Colon (tissue), 2 donors: ENCODE results near the gene FMR1NB.

Experiments used
- FAIRE-seq: peaks from 2 replicates; lab custom pipeline; 2012; peaks lifted over from hg19 to GRCh38; lab: Jason Lieb, UNC
- donor health status: control.
- donor health status: control.

Gene FMR1NB, protein sequence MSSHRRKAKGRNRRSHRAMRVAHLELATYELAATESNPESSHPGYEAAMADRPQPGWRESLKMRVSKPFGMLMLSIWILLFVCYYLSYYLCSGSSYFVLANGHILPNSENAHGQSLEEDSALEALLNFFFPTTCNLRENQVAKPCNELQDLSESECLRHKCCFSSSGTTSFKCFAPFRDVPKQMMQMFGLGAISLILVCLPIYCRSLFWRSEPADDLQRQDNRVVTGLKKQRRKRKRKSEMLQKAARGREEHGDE

GRCh38 chrX:147981038-147981752 is at the start of gene FMR1NB:
FMR1NB (plus strand) TSS chrX:147981337; CDS start chrX:147981403, 66 bp downstream.
- no peak for FAIRE-seq

- FAIRE-seq = no peak
Observed at GRCh38 chrX:147933815-147934214, 47.3 kb upstream of the FMR1NB start.

- FAIRE-seq = peak; percentile 38
Observed at GRCh38 chrX:147935156-147935758, 45.9 kb upstream of the FMR1NB start.

- no peak for FAIRE-seq
Observed at GRCh38 chrX:147945286-147945685, 35.9 kb upstream of the FMR1NB start.

DNA sequence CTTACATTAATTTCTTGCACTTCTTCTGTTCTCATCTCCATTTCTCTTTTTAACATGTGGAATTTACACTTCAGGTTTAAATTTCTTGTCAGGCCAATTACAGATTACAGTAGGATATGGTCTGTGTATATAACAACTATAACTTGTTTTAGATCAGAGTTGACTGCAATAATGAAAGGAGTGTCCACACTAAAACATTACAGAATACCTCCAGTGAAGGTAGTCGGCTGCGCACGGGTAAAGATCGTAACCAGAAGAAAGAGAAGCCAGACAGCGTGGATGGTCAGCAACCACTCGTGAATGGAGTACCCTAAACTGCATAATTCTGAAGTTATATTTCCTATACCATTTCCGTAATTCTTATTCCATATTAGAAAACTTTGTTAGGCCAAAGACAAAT is 32.6 kb upstream of the FMR1NB start:
- FAIRE-seq = no peak

DNA sequence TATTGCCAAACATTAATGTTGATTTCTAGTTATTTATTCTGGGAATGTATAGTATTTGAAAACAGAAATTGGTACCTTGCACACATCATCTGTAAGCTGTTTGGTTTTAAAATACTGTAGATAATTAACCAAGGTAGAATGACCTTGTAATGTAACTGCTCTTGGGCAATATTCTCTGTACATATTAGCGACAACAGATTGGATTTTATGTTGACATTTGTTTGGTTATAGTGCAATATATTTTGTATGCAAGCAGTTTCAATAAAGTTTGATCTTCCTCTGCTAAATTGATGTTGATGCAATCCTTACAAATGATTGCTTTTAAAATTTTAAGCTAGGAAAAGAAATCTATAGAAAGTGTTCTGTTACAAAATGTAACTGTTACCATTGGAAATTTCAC is 30.8 kb upstream of the FMR1NB start:
- peak; percentile 85 for FAIRE-seq

DNA sequence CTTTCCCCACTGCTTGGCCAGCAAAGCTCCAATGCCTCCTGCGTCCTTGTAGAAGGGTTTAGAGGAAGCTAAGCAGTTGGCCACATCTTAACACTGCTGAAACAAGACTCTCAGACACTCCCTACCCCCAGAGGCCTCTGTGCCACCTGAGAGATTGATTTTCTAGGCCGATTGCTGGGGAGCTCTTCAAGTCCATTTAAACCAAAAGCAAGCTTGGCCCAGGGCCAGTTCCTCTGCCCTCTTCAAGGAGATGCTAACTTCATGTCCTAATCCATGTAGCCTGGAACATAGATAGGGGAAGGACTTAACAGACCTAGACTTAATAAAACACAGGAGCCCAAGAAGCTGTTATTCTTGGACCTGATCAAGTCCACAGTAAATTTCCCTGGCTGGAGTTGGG is 27.2 kb upstream of the FMR1NB start:
- FAIRE-seq = no peak

- FAIRE-seq = no peak
Observed at GRCh38 chrX:147957291-147957690, 23.8 kb upstream of the FMR1NB start.

DNA sequence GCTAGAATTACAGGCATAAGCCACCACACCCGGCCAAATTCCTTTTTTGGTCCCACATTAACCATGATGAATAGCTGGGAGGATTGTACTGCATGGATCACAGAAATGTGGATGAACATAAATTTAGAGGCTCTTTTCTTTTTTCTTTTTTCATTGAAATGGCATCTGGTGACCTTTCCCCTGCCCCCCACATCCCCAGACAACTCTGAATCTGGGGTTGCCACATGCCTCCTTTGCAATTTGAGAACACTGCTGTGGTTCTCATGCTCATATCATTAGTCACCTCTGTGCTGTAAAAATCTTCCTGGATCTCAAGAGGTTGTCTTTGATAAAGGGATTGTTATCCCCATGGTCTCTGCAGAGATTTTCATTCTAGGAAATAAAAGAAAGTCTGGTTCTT is 22.8 kb upstream of the FMR1NB start:
- FAIRE-seq = no peak

DNA sequence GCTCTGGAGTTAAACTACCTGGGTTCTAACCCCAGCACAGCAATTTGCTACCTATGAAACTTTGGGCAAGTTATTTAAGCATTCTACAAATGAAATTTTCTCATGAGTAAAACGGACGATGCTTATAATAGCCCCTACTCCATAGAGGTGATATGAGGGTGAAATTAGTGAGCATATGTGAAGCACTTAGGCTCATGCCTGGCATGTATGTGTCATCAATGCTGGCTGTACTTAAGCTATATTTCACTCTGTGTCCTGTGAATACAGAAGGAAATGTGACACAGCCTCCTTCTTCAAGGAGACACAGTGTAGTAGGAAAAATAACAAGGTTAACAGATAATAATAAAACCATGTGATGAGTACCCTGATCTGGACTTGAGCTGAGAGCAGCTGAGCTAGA is 20.4 kb upstream of the FMR1NB start:
- FAIRE-seq = no peak

- no peak for FAIRE-seq
Observed at GRCh38 chrX:147962476-147962875, 18.7 kb upstream of the FMR1NB start.

GRCh38 chrX:147978931-147979330 is 2.2 kb upstream of the FMR1NB start:
- no peak for FAIRE-seq

DNA sequence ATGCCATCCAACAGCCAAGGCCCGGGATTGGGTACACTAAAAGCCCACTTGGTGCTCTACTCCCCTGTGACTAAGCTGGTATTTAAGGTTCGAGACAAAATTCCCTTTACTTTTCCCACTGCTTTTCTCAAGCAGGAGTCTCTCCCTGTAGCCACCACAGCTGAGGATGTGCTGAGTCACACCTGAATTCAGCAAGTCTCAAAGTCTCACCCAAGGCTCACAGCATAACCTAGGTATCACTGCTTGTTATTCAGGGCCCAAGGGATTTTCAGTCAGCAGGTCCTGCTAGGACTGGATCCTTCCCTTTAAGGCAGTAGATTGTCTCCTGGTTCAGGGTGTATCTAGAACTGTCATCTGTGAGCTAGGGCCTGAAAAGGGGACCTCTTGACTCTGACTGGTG is 39.2 kb downstream of the FMR1NB start:
- FAIRE-seq = no peak

DNA sequence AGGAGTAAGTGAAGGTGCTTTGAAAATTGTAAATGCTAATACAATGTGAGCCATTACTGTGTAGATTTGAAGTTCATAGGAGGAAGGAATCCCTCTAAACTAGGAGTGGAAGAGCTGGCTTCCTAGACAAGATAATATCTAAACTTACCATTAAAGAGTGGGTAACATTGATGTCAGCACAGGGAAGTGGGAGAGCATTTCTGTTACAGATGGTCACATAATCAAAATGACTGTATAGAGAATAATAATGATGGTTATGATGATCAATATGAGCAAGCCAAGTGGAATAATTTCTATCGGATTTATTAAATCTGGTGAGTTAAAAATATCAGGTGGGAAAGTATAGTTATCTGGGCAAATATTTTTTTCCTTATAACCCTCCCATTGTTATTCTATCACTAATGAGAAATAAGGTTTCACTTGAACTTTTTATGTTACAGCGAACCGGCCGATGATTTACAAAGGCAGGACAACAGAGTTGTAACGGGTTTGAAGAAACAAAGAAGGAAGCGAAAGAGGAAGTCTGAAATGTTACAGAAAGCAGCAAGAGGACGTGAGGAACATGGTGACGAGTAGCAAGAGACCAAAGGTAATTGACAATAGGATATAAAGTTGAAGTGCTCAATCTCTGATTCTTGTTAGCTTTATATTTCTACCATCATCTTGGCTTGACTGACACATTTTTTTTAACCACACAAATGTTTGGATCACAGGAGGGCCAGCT is 43.5 kb downstream of the FMR1NB start:
- FAIRE-seq = peak; percentile 53

DNA sequence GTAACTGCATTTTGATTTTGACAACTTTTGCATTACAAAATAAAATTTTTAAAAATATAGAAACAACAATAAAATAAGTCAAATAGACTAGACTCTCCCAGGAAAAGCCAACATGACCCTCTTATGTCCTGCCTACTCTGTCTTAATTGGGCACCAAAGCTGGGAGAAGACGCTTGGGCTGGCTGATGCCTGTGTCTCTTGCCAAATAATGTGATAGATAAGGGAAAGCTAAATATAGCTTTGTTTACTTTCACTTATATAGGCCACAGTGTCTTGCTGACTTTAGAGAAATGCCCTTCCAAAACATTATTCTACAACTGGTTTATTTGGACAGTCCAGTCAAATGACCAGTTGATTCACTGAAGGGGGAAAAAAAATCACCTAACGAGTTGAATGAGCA is 54.2 kb downstream of the FMR1NB start:
- FAIRE-seq = no peak

- FAIRE-seq = no peak
Observed at GRCh38 chrX:148037020-148037419, 55.9 kb downstream of the FMR1NB start.

- no peak for FAIRE-seq
Observed at GRCh38 chrX:148043271-148043855, 62.2 kb downstream of the FMR1NB start.

DNA sequence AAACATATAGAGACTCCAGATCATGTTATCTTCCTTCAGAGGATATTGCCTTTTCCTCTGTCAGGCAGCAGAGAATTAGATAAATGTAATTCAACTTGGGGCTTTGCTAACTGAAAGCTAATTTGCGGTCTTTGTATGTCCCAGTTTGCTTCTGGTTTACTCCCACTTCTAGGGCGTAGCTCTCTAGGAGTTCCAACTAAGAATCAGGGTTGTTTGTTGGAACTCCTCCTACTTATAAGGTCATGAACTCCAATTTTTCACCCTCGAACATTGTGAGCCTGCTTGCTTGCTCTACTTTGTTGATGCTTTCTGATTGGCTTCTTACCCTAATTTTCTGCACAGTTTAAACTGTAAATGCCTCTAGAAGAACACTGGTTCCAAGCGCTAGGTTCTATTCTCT is 66.1 kb downstream of the FMR1NB start:
- no peak for FAIRE-seq

GRCh38 chrX:148049441-148049840 is 68.3 kb downstream of the FMR1NB start:
- FAIRE-seq = peak; percentile 69

- FAIRE-seq = no peak
Observed at GRCh38 chrX:148051973-148052372, 70.8 kb downstream of the FMR1NB start.

GRCh38 chrX:148067285-148067684 is 86.1 kb downstream of the FMR1NB start:
- no peak for FAIRE-seq

DNA sequence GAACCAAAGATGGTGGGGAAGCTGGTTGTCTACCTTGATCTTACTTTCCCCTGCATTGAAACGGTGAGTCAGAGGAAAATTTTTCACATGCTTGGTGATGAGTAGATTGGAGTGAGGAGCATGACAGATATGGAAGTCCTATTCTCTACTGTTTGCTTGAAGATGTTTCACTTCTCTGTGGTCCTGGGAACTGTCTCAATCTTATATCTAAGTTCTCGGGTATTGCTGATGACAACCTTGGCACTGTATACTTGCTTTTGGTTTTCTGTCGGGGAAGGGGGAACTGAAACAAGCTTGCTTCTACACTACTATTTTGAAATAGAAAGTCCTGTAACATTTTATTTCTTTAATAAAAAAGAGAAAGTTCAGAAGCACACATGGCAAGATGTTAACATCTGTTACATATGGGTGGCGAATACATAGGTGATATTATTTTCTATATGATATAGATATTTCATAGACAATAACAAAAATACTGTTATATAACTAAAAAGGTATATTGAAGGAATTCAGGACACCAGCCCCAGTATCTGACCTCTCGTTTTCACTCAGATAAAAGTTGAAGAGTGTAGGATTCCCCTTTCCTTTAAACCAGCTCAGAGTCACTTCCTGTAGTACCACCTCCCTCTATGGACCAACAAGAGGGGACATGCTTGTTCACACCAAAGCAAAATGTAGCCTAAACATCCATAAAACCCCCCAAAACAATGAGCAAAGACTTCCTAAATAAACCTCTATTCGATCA is 88.8 kb downstream of the FMR1NB start:
- no peak for FAIRE-seq
